ENCODE data around the gene KLHL24.

GRCh38 chr3:183620252-183620628 lies 15.2 kb upstream of the KLHL24 start:
- TF ChIP-seq POLR2AphosphoS5 (IDR thresholded peaks at IDR 0.05; ENCODE audit: insufficient read depth in 1 of 2, low read depth in 1 of 2) (no peak), CTCF (IDR thresholded peaks at IDR 0.05) (no peak), POLR2A (IDR thresholded peaks at IDR 0.05) (no peak)
